Stimulated activated CD8-positive, alpha-beta memory T cell treated with anti-CD3 and anti-CD28 coated beads, Interleukin-2, amount 100 ng/mL, for 1 hour (primary cell): ENCODE data around the gene EXT2.

Experiments
- DNase-seq, 2 donors: peaks; one replicate each; pipeline ENCODE4 v3.0.0-alpha.2; 2020; ENCODE audit warnings: low read depth in 2 of 2

EXT2 gene

DNA sequence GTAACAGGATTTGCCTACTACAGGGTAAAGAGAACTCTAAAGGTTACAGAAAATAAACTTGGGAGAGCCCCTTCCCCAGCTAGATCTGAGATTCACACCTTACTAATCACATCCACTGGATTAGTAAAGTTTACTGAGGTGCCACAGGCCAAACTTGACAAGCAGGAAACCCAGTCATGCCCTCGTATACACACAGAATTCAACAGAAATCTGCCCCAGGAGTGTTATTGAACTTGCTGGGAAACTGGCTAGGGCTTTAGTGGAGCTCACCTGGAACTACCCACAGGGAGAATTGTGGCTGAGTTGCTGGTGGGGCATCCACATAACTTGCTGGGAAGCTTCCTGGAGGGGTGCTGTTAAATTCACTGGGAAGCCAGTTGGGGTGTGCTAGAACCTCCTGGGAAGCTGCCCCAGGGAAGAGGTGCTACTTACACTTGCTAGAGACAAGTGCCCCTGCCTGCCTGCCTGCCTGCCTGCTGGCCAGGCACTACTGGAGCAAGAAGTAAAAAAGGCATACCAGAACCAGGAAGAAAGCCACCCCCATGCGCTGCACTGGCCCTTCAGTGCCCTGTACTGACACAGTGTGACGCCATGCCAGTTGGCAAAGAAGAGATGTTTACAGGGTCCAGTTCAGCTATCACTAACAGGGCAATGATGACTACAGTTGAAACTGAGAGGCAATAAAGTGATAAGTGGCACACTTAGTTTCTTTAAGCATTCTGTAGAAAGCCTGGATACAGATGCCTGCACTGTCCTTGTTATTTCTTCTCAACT lies 108.0 kb downstream of the EXT2 start:
- DNase-seq, result no peak

DNA sequence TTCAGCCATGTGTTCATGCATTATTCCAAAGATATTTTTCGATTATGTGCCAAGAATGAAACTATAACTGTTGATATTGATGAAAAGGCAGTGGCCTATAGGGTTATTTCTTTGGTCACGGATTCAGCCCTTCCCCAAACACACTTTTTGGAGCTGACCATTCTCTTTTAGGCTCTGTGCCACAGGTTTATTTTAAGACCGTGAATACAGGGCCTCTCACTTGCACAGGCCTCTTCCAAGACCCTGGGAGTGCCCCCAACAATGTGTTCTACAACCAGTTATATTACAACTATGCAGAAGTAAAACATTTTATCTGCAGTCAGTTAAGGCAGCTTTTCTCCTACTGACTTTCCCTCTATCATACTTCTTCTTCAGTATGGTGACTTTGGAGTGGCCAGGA lies 109.9 kb downstream of the EXT2 start:
- DNase-seq, result no peak

DNA sequence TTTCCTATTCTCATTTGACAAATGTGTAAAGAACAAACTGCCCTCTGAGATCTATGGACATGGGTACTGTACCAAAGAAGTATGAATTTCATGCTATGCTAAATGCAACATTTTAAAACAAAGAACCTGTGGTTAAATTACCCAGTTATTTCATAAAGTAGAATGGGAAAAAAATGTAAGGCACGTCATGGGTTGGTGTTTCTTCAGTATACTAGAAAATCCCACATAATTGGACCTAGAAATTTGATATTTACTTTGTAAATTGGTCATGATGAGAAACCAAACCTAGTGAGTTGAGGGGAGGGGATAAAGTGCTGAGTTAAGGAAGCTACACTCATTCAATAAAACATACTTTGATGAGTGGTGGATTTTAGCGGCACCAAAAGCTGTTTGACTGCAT lies 110.4 kb downstream of the EXT2 start:
- no peak for DNase-seq

DNA sequence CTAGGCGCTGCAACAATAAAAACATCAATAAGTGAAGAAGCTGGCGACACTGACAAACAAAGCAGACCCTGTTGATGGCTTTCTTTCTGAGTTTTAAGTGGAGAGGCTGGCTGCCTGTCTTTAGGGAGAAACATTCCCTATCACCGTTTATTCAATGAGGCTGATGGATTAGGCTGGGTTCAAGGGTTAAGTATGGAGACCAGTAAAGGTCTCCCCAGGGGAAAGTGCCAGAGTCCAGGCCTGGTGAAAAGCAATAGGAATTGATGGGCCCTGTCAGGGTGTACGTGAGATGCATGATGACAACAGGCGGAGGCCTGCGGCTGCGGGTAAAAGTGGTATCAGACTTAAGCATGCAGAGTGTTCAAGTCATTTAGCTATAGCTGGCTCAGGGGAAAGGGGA lies 111.8 kb downstream of the EXT2 start:
- DNase-seq, result no peak

DNA sequence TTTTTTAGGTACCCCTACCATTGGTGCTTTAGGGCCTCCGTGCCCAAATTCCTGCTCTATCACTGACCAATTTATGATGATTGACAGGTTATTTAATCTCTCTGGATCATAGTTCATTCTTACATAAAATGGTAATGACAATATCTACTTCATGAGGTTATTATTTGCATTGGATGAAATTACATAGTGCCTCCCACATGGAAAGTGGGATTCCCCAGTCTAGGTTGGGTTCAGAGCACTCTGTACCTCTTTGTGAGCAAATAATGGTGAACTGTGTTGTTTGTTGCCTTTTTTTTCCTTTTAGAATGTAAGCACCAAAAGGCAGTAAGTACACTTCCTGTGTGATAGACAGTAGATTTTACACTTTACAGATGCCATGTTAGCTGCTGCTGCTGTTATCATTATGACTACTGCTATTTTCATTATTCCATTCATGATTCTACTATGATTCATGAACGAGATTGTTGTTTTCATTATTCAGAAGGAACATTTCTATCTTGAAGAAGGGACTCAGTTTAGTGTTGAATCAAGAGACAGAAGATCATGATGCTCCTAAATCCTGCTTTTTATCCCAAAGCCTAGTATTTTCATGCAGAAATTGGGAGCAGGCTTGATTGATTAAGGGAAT lies 113.6 kb downstream of the EXT2 start:
- no peak for DNase-seq

DNA sequence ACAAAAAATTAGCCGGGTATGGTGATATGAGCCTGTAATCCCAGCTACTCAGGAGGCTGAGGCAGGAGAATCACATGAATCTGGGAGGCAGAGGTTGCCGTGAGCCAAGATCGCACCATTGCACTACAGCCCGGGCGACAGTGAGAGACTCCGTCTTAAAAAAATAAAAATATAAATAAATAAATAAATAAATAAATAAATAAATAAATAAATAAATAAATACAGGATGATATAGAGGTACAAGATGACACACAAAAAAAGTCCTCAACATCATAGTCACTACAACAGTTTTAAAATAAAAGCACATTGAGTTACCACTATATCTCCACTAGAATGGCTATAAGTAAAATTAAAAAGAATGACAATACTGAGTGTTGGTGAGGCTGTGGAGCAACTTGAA lies 116.7 kb downstream of the EXT2 start:
- DNase-seq, result no peak

DNA sequence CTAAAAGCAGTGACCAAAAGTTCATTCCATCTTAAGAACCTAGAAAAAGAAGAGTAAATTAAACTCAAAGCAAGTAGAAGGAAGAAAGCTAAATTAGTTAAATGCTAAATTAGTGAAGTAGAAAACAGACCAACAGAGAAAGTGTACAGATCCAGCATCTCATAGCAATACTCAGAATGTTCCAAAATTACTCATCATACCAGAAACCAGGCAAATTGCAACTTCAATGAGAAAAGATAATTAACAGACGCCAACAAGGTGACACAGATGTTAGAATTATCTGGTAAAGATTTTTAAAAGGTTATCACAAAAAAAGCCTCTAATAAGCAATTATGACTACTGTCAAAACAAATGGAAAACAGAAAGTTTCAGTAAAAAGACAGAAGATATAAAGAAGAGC lies 117.7 kb downstream of the EXT2 start:
- DNase-seq, result no peak

DNA sequence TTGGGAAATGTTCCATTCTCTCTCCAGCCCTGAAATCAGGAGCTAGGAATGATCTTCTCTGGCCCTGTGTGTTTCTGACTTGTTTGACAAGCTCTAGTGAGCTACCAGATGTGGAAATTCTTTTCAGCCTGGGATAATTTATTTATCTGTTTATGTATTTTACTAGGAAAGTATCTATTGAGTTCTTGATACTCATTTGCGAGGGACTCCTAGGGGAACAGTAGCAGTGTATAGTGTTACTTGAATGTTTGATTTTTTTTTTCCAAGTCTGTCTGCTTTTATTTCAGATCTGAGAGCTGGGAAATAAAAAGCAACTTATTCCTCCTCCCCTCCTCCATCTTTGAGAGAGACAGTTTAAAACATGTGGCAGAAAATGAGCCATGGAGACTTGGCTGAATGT lies 122.0 kb downstream of the EXT2 start:
- no peak for DNase-seq

DNA sequence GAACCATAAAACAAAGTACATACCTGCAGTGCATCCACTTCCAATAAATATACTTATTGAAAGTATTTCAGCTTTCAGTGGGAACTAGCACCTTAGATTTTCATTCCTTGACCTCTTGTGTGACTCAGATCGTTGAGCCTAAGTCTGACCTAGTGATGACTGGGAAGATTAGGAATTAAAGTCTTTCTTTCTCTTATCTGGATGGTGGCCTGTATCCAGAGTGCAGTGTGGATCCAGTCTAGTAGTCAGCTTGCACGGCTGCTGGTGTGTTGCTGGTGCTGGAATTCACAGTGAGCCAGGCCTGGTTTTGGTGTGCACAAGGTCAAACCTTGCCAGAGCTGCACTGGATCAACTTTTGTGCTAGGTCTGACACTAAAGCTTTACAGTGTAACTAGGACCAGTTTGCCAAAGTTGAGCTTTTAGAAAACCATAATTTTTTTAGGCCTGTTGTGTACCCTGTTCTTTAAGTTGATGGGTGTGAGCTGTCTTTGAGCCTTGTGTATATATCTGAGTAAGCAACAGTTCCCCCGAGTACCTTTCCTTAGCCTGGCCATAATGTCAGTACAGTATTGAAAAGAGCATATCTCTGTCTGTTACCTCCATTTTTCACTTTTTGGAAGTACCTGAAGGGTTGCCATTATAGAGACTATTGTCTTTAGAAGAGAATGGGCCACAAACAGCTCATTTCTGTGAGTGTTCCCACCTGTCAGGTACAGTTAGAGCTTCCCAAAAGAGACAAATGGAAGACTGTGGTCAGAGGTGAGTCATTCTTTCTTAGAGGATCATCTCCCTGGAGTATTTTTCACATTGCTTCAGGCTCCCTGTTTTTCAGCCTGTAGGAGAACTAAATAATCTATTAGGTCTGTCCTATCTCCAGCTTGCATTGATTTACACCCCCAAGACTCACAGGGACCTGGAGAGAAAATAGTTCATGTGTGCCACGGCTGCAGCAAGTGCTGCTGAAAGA lies 124.6 kb downstream of the EXT2 start:
- no peak for DNase-seq

DNA sequence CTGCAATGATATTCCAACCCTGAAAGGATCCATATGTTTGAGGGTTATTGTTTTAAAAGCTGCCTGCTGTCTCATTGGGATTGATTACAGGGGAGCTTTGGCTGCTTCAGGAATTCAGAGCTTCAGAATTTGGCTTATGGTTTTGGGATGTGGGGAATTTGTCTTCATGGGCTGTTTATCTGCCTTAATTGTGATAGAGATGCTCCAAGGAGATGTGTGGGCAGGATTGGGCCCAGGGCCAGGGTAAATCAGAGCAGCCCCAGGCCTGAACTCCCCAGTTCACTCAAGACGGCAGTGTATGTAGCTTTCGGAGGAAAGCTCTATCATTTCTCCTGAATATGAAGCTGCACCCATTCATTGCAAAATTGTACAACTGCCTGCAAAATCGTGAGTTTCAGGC lies 126.0 kb downstream of the EXT2 start:
- no peak for DNase-seq

DNA sequence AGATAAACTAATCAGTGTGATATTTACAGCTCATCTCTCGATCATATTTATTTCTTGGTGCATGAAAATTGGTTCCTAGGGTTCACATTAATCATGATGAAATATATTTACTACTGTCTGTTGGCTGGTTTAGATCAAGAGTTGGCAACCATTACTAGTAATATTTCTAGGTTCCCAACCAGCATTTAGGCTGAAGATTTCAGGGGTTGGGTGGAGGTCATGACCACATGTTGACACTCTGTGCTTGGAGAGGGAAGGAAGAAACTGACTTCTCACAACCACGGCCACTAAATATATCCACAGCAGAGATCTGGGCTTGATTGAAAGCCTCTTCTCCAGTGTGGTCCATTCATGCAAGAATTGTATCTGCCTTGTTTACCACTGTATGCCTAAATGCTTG lies 126.5 kb downstream of the EXT2 start:
- no peak for DNase-seq

DNA sequence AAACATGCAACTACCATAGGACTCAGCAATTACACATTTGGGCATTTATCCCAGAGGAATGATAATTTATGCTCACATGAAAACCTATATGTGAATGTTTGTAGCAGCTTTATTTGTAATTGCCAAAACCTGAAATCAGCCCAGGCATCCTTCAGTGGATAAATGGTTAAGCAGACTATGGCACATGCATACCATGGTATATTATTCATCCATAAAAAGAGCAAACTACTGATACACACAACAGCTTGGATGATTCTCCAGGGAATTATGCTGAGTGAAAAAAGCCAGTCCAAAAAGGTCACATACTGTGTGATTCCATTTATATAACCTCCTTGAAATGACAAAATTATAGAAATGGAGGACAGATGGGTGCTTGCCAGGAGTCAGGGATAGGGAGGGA lies 127.8 kb downstream of the EXT2 start:
- DNase-seq, result no peak

DNA sequence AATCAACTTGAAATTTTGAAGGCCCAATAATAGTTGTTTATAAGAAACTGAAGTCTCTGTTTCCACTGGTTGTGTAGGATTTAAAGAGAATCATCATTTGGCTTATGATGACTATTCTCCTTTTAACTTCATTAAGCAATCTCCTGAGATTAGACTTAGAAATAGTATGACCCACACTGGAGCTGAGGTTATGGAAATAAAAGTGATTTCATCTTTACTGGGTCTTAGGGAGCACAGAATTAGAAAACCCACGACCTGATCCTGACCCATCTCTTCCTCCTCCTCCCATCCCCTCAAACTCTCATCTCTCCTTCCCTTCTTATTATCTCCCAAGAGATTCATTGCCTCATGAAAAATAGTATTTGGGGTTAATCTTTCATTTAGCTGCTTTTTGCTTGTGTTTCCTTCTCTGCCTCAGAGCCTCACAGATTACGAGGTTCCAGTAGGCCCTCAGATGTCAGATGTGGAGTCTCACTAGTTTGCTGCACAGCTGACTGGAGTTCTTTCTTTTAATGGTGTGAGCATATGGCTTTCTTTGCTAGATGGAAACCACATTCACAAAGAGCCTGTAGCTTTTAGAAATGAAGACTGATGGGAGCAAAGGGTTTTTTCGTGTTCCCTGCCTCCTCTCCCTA lies 129.5 kb downstream of the EXT2 start:
- no peak for DNase-seq

DNA sequence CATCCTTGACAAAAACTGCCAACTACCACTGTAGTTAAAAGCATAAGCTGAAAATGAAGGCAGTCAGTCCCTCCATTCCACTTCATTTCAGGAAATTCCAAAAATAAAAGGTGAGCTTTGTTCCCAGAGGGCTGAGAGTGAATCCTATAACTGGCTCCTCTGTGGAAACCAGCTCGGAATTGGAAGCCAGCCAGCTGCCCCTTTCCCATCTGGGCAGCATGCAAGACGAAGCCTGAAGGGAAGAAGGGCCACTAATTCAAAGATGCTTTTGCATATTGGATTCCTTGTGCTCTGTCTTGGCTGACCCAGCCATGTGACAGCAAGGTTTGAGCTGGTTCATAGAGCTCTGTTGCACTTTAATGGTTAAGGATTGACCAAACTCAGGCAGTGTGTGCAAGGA lies 131.0 kb downstream of the EXT2 start:
- DNase-seq, result no peak

DNA sequence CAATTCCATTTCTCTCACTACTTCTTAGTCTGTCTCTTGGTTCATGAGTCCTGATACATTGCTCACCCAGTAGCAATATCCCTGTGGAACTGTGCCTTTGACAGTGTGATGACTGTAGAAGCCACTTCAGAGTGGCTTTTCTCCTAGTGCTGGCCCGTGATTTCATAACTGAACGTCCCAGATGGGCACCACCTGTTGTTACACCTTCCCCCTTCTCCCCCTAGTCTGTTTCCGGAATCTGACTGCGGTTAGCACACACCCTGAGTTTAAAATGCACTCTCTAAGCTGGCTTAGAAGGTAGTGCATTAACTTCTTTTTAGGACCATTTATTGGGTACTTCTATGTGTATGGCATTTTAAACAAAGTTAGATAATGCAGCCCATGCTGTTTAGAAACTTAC lies 131.5 kb downstream of the EXT2 start:
- no peak for DNase-seq

DNA sequence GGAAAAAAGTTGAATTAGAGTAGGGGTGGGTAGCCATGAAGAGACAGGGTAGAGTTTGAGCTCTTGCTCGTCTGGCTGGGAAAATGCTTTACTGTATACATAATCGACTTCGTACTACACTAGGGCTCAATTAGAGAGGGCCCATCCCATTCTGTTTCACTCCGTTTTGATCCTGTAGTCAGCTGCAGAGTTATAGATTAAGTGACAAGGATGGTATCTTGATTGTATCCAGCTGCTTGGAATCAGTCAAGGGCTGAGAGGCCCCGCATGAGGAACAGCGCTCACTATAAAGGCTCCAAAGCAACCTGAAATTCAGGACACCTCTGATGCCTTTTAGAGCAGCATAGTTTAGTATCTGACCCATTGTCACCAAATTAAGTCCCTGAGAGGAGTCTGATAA lies 132.9 kb downstream of the EXT2 start:
- no peak for DNase-seq

DNA sequence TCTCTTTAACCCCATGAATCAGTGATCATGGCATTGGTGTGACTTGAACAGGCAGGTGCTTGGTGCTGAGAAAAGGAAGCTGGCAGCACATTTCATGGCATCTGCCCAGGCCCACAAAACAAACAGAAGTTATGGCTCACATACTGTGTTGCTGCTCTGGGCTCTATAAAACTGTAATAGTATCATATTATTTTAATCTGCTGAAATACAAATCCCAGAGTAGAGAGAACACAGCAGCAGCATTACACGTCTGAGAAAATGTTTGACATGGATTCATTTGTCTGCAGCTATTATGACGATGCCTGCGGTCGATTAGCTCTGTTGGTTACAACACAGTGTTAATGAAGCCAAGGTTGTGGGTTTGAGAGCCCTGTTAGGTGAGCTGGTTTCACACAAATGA lies 133.6 kb downstream of the EXT2 start:
- DNase-seq, result no peak

DNA sequence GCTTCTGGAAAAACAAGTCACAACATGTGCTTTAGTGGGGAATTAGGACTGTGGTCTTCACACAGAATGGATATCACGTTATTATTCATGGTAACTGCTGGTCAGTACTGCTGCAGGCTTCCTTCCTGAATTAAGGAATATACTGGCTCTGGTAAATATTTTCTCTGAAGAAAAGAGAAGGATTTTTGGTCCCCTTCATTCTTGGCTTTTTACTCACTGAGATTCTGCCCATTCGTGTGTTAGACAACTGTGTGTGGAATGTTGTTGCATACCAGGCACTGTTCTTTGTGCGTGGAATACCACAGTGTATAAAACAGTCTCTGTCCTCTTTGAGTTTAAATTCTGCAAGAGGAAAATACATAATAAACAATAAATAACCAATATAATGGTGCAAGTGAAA lies 134.1 kb downstream of the EXT2 start:
- DNase-seq, result no peak

DNA sequence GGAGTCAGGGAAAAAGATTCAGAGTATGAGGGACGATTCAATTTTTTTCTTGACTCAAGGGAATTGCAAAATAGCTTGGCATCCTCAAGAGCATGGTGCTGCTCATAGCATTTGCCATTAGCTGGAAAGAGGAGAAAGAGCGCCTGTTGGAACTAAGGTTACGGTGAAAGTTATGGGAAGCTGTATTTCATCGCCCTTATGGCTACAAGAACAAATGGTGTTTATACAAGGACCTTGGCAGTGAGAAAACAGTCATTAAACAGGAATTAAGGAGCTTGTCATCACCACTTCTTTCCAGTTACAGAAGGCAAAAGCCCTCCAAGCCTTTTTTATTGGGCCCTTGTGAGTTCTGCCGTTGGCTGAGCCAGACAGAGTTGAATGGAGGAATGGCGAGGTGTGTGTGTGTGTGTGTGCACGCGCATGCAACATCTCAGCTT lies 140.3 kb downstream of the EXT2 start:
- DNase-seq, result no peak

DNA sequence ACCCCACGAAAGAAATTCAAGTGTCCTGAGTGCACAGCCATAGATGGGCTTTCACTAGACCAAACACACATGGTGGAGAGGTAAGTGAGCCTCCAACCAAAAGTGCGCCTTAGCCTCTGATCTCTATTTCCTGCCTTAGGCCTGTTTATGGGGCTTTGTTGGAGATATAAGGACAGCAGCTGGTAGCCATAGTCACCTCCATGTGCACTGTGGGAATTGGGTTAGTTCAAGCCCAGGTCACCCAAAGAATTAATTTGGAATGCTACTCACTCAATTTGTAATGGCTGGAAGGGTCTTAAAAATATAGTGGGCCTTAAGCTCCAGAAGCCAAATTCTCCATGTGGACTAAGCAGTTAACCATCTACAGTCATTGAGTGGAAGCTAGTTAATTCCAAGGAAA lies 140.8 kb downstream of the EXT2 start:
- no peak for DNase-seq

DNA sequence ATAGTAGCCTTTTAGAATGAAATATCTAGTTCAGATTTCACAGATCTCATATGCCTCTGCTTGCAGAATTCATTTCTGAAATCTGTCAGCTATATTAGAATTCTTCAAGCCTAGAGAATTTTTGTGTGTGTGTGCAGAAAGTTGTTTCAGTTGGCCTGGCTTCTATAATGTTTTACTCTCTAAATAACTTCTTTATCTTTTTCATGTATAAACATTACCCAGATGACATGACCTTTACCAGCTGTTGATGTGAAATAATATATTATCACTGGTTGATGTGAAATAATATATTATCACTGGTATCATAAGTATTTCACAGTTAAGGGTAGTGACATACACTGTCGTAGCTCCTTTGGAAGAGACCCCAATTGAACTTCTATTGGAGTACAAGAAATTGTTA lies 141.7 kb downstream of the EXT2 start:
- DNase-seq, result no peak

DNA sequence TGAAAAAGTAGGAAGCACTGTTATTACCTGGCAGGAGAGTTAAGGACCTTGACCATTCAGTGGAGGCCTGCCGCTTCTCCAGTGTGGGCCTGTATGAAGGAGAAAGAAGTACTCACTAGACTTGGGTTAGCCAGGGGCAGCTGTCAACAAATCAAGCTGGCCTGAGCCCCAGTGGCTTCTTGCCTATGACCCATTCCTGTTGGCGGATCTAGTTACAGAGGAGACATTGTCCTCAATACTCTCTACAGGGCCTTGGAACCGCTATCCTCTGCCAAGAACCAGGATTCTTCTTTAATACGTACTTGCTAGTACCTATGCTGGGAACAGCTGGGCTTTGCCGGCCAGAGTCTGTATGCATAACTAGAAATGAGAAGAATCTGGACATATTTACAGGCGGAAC lies 146.4 kb downstream of the EXT2 start:
- DNase-seq, result no peak
